HG03469 (cell line): ENCODE results near the gene MRPS7.

Experiments used
- ATAC-seq: cut with Tn5 transposase; IDR thresholded peaks from one replicate; pipeline ENCODE4 v1.9.1; 2021; ENCODE audit warnings: mild to moderate bottlenecking, moderate library complexity, moderate number of reproducible peaks; ENCODE audit not compliant: unreplicated experiment

MRPS7 gene

DNA sequence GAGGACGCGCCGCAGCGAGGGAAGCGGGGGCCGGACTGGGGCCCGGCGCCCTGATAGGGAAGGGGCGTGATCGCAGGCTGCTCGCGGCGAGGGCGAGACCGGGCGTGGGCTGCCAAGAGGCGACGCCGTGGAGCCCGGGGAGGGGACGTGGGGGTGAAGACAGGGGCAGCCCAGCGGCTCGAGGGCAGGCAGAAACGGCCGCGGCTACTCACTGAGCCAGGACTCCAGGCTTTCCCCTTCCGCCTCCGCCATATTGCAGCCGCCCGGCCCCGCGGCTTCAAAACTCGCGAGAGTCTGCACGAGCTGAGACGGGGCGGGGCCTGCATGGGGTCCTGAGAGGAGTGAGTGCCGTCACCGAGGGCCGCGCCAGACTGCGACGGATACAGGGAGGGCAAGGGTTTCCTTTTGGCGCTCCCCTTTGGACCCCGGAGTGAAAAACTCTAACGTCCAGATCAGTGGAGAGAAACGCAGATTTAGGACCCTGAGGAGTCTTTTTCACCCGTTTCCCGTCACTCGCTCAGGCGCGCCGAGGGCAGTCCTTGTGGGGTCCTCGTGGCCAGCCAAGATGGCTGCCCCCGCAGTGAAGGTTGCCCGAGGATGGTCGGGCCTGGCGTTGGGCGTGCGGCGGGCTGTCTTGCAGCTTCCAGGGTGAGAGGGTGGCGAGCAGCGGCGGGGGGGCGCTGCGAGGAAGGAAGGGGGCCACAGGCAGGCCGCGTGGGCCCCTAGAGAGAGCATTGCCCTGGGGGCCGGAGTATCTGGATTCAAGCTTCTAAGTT is at the start of gene MRPS7, which contains the start of gene GGA3:
TSS of gene MRPS7 (plus strand) at position 544 of the 776 bp plus-strand sequence. CDS start at position 566, 22 bp downstream.
TSS of gene GGA3 (minus strand) at position 271 of the 776 bp plus-strand sequence. CDS start at position 252, 19 bp downstream.
- ATAC-seq: peak; percentile 71

GRCh38 chr17:75218131-75218530 is 43.5 kb upstream of the MRPS7 start:
- no peak for ATAC-seq

DNA sequence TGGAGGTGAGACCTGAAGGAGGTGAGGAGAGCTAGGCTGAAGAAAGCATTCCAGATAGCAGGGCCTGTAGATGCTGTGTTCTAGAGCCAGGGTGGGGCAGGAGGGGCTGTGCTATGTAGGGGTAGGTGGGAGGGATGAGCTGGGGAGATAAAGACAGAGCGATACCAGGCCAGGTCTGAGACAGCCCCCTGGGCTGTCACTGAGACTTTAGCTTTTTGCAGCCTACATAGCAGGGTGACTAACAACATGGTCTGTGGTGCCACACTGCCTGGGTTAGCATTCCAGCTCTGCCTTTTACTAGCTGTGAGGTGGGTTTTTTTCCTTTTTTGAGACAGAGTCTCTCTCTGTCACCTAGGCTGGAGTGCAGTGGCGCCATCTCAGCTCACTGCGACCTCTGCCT is 41.9 kb upstream of the MRPS7 start:
- ATAC-seq: no peak

DNA sequence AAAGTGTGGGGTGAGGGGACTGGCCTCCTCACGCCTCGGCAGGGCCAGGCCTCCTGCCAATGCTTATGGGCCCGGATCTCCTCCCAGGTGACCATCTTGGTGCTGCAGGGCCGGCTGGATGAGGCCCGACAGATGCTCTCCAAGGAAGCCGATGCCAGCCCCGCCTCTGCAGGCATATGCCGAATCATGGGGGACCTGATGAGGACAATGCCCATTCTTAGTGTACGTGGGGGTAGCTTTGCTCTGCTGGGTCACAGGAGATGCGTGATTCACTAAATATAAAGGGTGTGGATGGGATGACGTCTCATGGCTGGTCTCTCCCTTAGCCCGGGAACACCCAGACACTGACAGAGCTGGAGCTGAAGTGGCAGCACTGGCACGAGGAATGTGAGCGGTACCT is 36.7 kb upstream of the MRPS7 start:
- no peak for ATAC-seq

DNA sequence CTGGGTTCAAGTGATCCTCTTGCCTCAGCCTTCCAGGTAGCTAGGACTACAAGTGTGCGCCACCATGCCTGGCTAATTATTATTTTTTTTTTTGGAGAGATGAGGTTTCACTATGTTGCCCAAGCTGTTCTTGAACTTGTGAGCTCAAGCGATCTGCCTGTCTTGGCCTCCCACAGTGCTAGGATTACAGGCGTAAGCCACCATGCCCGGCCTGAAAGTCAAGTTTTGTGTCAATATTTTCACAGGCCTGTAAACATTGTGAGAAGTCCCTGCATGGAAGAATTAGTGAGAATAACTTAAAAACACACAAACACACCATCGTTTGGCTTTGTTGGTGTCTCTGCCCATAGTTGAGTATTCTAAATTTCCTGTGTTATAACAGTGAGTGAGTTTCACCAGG is 34.0 kb upstream of the MRPS7 start:
- no peak for ATAC-seq

- ATAC-seq: no peak
Observed at GRCh38 chr17:75228305-75228704, 33.4 kb upstream of the MRPS7 start.

GRCh38 chr17:75228847-75229246 is 32.8 kb upstream of the MRPS7 start:
- ATAC-seq: no peak

DNA sequence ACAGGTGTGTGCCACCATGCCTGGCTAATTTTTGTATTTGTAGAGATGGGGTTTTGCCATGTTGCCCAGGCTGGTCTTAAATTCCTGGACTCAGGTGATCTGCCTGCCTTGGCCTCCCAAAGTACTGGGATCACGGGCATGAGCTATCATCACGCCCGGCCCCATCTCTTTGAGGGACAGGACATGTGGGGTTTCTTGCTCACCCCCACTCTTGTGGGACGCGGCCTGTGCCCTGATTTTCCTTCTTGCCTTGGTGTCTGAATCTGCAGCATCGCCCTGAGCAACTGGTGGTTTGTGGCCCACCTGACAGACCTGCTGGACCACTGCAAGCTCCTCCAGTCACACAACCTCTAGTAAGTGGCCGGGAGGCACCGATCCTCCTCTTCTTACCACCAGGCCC is 30.6 kb upstream of the MRPS7 start:
- ATAC-seq: no peak

DNA sequence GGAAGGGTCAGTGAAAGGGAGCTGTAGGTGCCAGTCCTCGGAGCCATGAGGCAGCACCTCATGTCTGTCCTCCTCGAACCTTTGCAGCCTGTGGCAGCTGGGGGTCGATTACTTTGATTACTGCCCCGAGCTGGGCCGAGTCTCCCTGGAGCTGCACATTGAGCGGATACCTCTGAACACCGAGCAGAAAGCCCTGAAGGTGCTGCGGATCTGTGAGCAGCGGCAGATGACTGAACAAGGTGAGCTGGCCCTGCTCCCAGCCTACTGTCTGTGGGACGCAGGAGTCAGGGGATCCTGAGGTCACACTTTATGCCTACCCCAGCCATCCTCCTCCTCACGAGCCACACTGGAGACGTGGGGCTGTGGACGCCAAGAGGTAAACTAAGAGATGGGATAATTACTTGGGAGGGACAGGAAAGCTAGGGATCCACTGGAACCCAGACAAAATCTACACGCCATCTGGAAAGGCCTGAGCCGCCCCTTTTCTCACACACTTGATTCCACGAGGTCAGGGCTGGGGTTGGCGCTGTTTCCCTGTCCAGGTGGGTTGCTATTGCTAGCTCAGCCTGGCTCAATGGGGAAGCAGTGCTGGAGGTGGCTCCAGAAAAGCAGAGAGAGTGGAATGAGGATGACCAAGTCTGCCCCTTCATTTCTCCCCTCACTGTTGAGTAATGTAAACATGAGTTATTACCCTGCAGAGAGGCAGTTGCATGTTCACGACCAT is 29.8 kb upstream of the MRPS7 start:
- ATAC-seq: no peak

GRCh38 chr17:75232786-75233185 is 28.9 kb upstream of the MRPS7 start:
- no peak for ATAC-seq

DNA sequence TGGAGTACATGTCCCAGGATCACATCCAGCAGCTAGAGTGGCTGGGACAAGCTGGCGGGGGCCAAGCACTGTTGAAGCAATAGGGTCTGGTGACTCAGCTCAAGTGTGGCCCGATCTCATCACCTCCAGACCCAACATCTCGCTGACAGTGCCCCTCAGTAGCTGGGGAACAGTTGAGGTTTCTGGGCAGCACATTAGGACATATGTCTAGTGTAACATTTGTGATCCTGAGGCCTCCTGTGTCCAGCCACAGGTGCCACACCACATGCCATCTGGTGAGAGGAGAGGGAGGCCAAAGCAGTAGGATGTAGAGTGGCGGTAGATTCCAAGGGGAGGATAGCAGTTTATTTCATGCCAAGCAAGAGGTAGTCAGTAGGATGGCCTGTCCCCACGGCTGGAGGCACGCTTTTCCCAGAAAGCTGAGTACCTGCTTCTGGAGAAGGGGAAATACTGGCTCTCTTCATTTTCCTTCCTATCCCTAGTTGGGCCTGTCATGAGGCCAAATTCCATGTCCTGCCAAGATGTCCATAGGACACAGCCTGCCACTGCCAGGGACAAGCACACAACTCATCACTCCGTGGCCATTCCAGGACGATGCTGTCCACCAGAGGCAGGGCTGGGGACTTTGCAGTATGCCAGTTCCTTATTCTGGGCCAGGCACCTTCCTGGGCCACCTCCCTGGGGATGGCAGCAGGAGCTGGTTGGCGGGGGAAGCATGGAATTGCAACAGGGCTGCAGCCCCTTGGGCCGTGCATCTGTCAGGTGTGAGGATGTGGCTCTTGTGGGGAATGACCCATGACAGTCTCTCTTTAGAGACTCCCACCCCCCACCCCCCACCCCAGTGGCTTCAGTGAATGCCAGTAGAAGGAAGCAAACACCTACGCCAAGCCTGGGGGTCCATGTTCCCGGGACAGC is 24.3 kb upstream of the MRPS7 start:
- no peak for ATAC-seq

GRCh38 chr17:75238020-75238580 is 23.6 kb upstream of the MRPS7 start:
- ATAC-seq: no peak

- no peak for ATAC-seq
Observed at GRCh38 chr17:75238684-75239191, 22.9 kb upstream of the MRPS7 start.

DNA sequence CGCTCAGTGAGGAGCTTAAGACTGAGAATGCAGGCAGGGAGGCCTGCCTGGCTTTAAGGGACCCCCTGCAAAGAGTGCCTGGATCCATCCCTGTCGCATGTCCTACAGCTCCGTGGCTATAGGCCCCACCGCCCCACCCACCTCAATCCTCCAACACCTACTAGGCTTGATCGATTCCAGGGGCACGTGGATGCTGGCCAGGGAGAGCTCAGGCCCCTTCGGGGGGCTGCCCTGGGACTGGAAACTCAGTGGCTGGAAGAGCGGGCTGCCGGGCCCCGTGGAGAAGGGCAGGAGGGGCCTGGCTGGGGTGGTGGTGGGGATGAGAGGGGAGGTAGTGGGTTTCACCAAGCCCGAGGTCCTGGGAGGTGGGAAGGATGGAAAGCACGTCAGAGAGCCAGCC is 22.5 kb upstream of the MRPS7 start:
- no peak for ATAC-seq

DNA sequence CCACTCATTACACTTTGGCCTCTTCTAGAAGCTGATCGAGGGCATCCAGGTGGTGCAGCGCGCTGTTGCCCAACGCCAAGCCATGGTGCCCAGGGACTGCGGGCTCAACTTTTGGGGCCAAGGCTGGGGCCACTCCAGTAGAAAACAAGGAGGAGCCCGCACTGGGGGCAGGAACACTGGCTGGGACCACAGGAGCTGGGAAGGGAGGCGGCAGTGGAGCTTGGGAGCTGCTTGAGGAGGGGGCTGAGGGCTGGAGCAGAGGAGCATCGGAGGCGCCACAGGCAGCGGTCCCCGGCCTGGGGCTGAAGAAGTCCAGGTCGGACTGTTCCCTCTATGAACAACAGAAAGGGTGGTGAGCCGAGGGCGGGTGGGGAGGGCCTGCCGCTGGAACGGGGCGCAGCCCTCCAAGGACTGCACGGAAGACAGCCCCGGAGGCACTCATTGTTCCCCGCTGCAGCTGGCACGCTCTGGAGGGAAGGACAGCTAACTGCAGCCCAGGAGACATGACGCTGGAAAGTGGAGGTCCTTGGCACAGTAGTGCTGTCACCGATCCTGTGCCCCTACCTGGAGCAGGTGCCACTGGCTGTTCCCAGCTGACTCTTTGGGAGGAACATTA is 21.8 kb upstream of the MRPS7 start:
- ATAC-seq: no peak

DNA sequence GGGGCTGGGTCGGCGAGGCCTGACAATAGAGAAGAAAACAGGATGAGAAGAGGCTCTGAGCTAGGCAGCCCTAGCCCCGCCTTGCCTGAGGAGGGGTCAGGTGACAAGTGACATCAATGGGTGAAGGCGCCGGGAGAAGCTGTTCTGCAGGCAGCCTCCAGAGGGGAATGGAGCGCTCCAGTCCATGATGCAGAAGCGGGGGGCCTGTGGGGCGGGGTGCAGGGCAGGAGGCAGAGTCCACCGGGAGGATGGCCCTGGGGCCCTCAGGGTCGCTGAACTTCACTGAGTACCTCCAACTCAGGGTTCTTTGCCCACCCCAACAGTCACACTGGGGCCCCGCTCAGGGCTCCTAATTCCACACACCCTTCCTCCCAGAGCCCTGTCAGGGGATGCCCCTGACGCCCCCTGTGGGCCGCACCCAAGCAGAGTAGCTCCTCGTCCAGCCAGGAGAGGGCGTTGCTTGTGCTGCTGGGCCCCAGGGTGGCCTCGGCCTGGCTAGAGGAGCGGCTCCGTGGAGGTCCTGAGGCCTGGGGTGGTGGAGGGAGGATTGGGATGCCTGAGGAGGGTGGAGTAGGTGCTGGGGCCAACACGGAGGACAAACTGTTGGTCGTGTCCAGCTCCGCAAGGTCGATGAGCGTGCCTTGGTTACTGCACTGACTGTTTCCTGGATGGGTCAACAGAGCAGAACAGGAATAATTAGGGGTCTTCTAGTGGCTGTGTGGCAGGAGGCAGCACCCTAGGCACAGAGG is 21.1 kb upstream of the MRPS7 start:
- ATAC-seq: no peak

DNA sequence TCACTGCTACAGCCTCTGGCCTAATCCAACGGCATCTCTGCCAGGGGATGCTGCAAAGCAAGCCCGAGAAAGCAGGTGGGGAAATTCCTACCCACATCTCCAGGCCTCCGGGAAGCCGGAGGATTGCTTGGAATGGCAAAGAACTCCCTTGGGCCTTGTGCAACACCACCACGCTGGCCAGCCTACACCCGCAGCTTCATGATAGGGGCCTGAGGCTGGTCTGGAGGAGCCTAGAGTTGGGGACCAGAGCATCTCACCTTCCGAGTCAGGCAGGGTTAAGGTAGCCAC is 20.6 kb upstream of the MRPS7 start:
- ATAC-seq: no peak

GRCh38 chr17:75241502-75241901 is 20.2 kb upstream of the MRPS7 start:
- ATAC-seq: no peak

GRCh38 chr17:75241996-75242460 is 19.7 kb upstream of the MRPS7 start:
- no peak for ATAC-seq
